Naive thymus-derived CD4-positive, alpha-beta T cell (primary cell): ENCODE data around the gene MGST1. TPM values are rescaled to one million over a fixed set of nuclear protein-coding genes. Genes with fewer than 3 reads are reported as not detected.

Experiments
- ATAC-seq: fragments of 150-1000 bp; cut with Tn5 transposase; 2 replicates; pipeline ENCODE4 v1.10.0; 2021; ENCODE audit warnings: mild to moderate bottlenecking, moderate library complexity
- CTCF ChIA-PET: fragments of 350-600 bp; sonication (Branson Sonifier 250); formaldehyde crosslinking; loops from one replicate; lab custom pipeline; 2021; ENCODE audit warnings: antibody characterized with exemption; lab: Charles Lee
- POLR2A ChIA-PET: fragments of 350-600 bp; sonication (Branson Sonifier 250); formaldehyde crosslinking; loops from one replicate; lab custom pipeline; 2021; ENCODE audit warnings: antibody characterized with exemption, inconsistent platforms; lab: Charles Lee
- DNase-seq, 9 donors: peaks; one replicate each; pipeline versions ENCODE4 v3.0.0 to v3.0.0-alpha.2; 2020 to 2022; ENCODE audit warnings: mixed read lengths in 1 of 9
- H3K27ac ChIP-seq: one replicate; pipeline ENCODE4 v1.7.0; 2013; ENCODE audit warnings: mild to moderate bottlenecking, low read depth, low read length, moderate library complexity
- H3K27me3 ChIP-seq, 2 donors: one replicate each; pipeline ENCODE4 v1.7.0; 2013; ENCODE audit warnings: low read length in 2 of 2, mild to moderate bottlenecking in 2 of 2, moderate library complexity in 2 of 2; ENCODE audit not compliant: control insufficient read depth in 2 of 2, insufficient read depth in 2 of 2
- H3K36me3 ChIP-seq, 3 experiments: 1 replicate in 2 of 3; 2 replicates in 1 of 3; pipeline ENCODE4 v1.7.0; 2013; ENCODE audit warnings: low read length in 3 of 3, mild to moderate bottlenecking in 3 of 3, moderate library complexity in 1 of 3; ENCODE audit not compliant: insufficient read depth in 3 of 3, control insufficient read depth in 2 of 3
- H3K4me1 ChIP-seq, 2 donors: one replicate each; pipeline ENCODE4 v1.7.0; 2013; ENCODE audit warnings: low read length in 2 of 2, mild to moderate bottlenecking in 2 of 2, moderate library complexity in 1 of 2; ENCODE audit not compliant: control insufficient read depth in 2 of 2, insufficient read depth in 2 of 2
- H3K4me3 ChIP-seq: 2 replicates; pipeline ENCODE4 v1.7.0; 2013; ENCODE audit warnings: mild to moderate bottlenecking, low read length
- H3K9me3 ChIP-seq, 3 experiments: 1 replicate in 2 of 3; 2 replicates in 1 of 3; pipeline ENCODE4 v1.7.0; 2013; ENCODE audit warnings: low read length in 3 of 3; ENCODE audit not compliant: control insufficient read depth in 2 of 3
- H3K27ac Mint-ChIP-seq, 9 donors: one replicate each; pipeline ENCODE4 v1.8.0; 2020 to 2022; ENCODE audit warnings: mixed read lengths in 9 of 9, mild to moderate bottlenecking in 8 of 9, moderate library complexity in 5 of 9, inconsistent platforms in 2 of 9
- H3K27me3 Mint-ChIP-seq, 5 donors: one replicate each; pipeline ENCODE4 v1.8.0; 2021 to 2022; ENCODE audit warnings: mixed read lengths in 5 of 5, mild to moderate bottlenecking in 1 of 5
- H3K36me3 Mint-ChIP-seq, 5 donors: one replicate each; pipeline ENCODE4 v1.8.0; 2020 to 2022; ENCODE audit warnings: mixed read lengths in 5 of 5, mild to moderate bottlenecking in 3 of 5, inconsistent platforms in 1 of 5
- H3K4me1 Mint-ChIP-seq, 7 donors: one replicate each; pipeline ENCODE4 v1.8.0; 2020 to 2022; ENCODE audit warnings: mixed read lengths in 7 of 7, mild to moderate bottlenecking in 3 of 7, inconsistent platforms in 1 of 7
- H3K4me3 Mint-ChIP-seq, 10 donors: one replicate each; pipeline ENCODE4 v1.8.0; 2020 to 2022; ENCODE audit warnings: mild to moderate bottlenecking in 10 of 10, mixed read lengths in 10 of 10, moderate library complexity in 6 of 10, inconsistent platforms in 2 of 10
- H3K9me3 Mint-ChIP-seq, 11 donors: one replicate each; pipeline ENCODE4 v1.8.0; 2020 to 2022; ENCODE audit warnings: mixed read lengths in 11 of 11, mild to moderate bottlenecking in 4 of 11, inconsistent platforms in 1 of 11, moderate library complexity in 1 of 11
- intact Hi-C, 2 donors: fragments of 100-400 bp; cut with micrococcal nuclease; formaldehyde crosslinking; loops; one replicate each; pipeline ENCODE4 v1.15.1; 2023
- polyA plus RNA-seq, 2 donors: library from polyadenylated mRNA; unstranded; fragments of 300-500 nt; fragmentation: Illumina TruSeq; gene quantifications; one replicate each; pipeline ENCODE4 v1.2.3, GENCODE V29; 2021
- total RNA-seq, 6 experiments: library from RNA in 5 of 6; stranded (reverse) in 5 of 6; gene quantifications; 1 replicate in 5 of 6; 2 replicates in 1 of 6; pipeline ENCODE4 v1.2.3 and lab custom pipeline; 2021 to 2026

The MGST1 gene
- total and polyA plus RNA-seq, 7 experiments from 2014 or later = 1.4 to 16.5 (median 1.4) TPM; not detected in 4

GRCh38 chr12:16310934-16311333 lies 36.5 kb upstream of the MGST1 start:
- no peak for ATAC-seq
- Mint-ChIP-seq H3K9me3 (peaks cover 2 to 38% (median 15%) of the 10 kb centered on the region in 11 donors), H3K4me1 (no peaks in the 10 kb centered on the region), H3K27ac (no peak overlapping the region), H3K36me3 (no peaks in the 10 kb centered on the region), H3K4me3 (no peak overlapping the region), H3K27me3 (no peaks in the 10 kb centered on the region)
- no peaks in the 10 kb centered on the region for H3K4me1 ChIP-seq
- no peak overlapping the region for H3K27ac ChIP-seq
- no peak overlapping the region for H3K4me3 ChIP-seq
- intact Hi-C loops = no loop called here
- ChIA-PET POLR2A (interaction anchor here (0.6 kb wide), 1 partner anchor 1611 kb away, joined by 5 read pairs; no protein-coding TSS in a partner anchor), CTCF (no interaction called here)
- peaks cover 0 to 3% (median 0%) of the 10 kb centered on the region in 3 experiments for H3K9me3 ChIP-seq
- H3K27me3 ChIP-seq = no peaks in the 10 kb centered on the region
- no peaks in the 10 kb centered on the region for H3K36me3 ChIP-seq
- no peak for DNase-seq

DNA sequence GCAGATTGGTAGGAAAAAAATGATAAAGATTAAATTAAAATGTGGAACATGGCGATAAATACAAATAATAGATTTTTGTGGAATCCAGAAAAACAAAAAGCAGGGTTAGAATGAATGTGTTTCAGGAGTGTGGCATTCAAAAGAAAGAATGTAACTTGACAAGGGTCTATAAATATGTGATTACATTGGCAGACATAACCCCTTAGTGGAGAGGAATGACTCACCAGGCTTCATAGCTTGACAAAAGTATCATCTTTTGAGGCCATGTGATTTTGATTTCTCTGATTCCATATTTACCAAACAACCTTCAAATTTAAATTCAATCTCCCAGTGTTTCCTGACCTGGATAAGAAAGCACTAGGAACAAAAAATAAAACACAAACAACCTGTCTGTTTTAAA lies 24.4 kb upstream of the MGST1 start:
- no peak overlapping the region for H3K4me3 ChIP-seq
- H3K27me3 ChIP-seq = no peaks in the 10 kb centered on the region
- Mint-ChIP-seq H3K27me3 (no peaks in the 10 kb centered on the region), H3K4me1 (no peaks in the 10 kb centered on the region), H3K27ac (no peak overlapping the region), H3K4me3 (no peak overlapping the region), H3K36me3 (peaks cover 0 to 4% (median 0%) of the 10 kb centered on the region in 5 donors), H3K9me3 (peaks cover 3 to 28% (median 12%) of the 10 kb centered on the region in 11 donors)
- ChIA-PET CTCF (no interaction called here), POLR2A (no interaction called here)
- H3K4me1 ChIP-seq = no peaks in the 10 kb centered on the region
- intact Hi-C loops = no loop called here
- no peak for ATAC-seq
- H3K27ac ChIP-seq = no peak overlapping the region
- no peaks in the 10 kb centered on the region for H3K36me3 ChIP-seq
- peaks cover 0 to 4% (median 0%) of the 10 kb centered on the region in 3 experiments for H3K9me3 ChIP-seq
- DNase-seq = no peak

DNA sequence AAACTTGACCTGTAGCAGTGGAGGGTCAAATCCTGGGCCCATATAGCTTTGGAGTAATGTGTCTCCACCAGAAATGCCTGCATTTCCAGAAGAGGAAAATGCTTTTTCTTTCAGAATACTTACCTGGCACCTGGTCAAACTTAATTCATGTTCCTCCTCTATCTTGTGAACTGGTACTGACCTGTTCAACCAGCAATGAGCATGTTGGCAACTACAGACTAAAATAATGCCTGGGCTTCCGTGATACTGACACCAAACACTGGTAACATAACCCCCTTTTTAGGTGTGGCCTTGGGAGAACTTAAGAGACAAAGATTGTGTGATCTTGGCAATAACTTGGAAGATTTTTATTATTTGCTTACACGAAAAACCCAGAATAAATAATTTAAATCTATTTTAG lies 23.8 kb upstream of the MGST1 start:
- Mint-ChIP-seq H3K27me3 (no peaks in the 10 kb centered on the region), H3K27ac (no peak overlapping the region), H3K4me1 (no peaks in the 10 kb centered on the region), H3K4me3 (no peak overlapping the region), H3K9me3 (peaks cover 6 to 34% (median 18%) of the 10 kb centered on the region in 11 donors), H3K36me3 (peaks cover 0 to 4% (median 0%) of the 10 kb centered on the region in 5 donors)
- DNase-seq = no peak
- Histone ChIP-seq H3K27ac (no peak overlapping the region), H3K36me3 (no peaks in the 10 kb centered on the region), H3K4me1 (no peaks in the 10 kb centered on the region), H3K4me3 (no peak overlapping the region), H3K9me3 (peaks cover 0 to 7% (median 0%) of the 10 kb centered on the region in 3 experiments), H3K27me3 (no peaks in the 10 kb centered on the region)
- intact Hi-C loops = no loop called here
- ChIA-PET POLR2A (no interaction called here), CTCF (no interaction called here)
- ATAC-seq = no peak

GRCh38 chr12:16324272-16324671 lies 23.2 kb upstream of the MGST1 start:
- H3K4me1 ChIP-seq = no peaks in the 10 kb centered on the region
- H3K4me3 ChIP-seq = no peak overlapping the region
- H3K9me3 ChIP-seq = peaks cover 0 to 7% (median 0%) of the 10 kb centered on the region in 3 experiments
- ATAC-seq = no peak
- no peaks in the 10 kb centered on the region for H3K4me1 Mint-ChIP-seq
- intact Hi-C loops = no loop called here
- H3K27ac ChIP-seq = no peak overlapping the region
- H3K36me3 Mint-ChIP-seq = peaks cover 0 to 4% (median 0%) of the 10 kb centered on the region in 5 donors
- no peaks in the 10 kb centered on the region for H3K27me3 Mint-ChIP-seq
- peaks cover 5 to 36% (median 18%) of the 10 kb centered on the region in 11 donors for H3K9me3 Mint-ChIP-seq
- no peak for DNase-seq
- POLR2A ChIA-PET = no interaction called here
- no peak overlapping the region for H3K4me3 Mint-ChIP-seq
- no peak overlapping the region for H3K27ac Mint-ChIP-seq
- H3K36me3 ChIP-seq = no peaks in the 10 kb centered on the region
- H3K27me3 ChIP-seq = no peaks in the 10 kb centered on the region
- CTCF ChIA-PET = no interaction called here

GRCh38 chr12:16324772-16325171 lies 22.7 kb upstream of the MGST1 start:
- DNase-seq = no peak
- no peak overlapping the region for H3K4me3 Mint-ChIP-seq
- Histone ChIP-seq H3K27me3 (no peaks in the 10 kb centered on the region), H3K27ac (no peak overlapping the region), H3K36me3 (no peaks in the 10 kb centered on the region), H3K4me3 (no peak overlapping the region), H3K4me1 (no peaks in the 10 kb centered on the region), H3K9me3 (peaks cover 0 to 7% (median 0%) of the 10 kb centered on the region in 3 experiments)
- no peaks in the 10 kb centered on the region for H3K27me3 Mint-ChIP-seq
- peaks cover 5 to 36% (median 18%) of the 10 kb centered on the region in 11 donors for H3K9me3 Mint-ChIP-seq
- H3K27ac Mint-ChIP-seq = no peak overlapping the region
- intact Hi-C loops = no loop called here
- ATAC-seq = no peak
- H3K36me3 Mint-ChIP-seq = peaks cover 0 to 4% (median 0%) of the 10 kb centered on the region in 5 donors
- ChIA-PET POLR2A (no interaction called here), CTCF (no interaction called here)
- H3K4me1 Mint-ChIP-seq = no peaks in the 10 kb centered on the region

GRCh38 chr12:16325426-16325825 lies 22.0 kb upstream of the MGST1 start:
- no peaks in the 10 kb centered on the region for H3K36me3 ChIP-seq
- DNase-seq = no peak
- Mint-ChIP-seq H3K27me3 (no peaks in the 10 kb centered on the region), H3K36me3 (peaks cover 0 to 4% (median 0%) of the 10 kb centered on the region in 5 donors), H3K27ac (no peak overlapping the region), H3K4me1 (no peaks in the 10 kb centered on the region), H3K9me3 (peaks cover 5 to 34% (median 18%) of the 10 kb centered on the region in 11 donors), H3K4me3 (no peak overlapping the region)
- ChIA-PET CTCF (no interaction called here), POLR2A (no interaction called here)
- no peaks in the 10 kb centered on the region for H3K27me3 ChIP-seq
- no peak overlapping the region for H3K4me3 ChIP-seq
- H3K9me3 ChIP-seq = peaks cover 0 to 7% (median 0%) of the 10 kb centered on the region in 3 experiments
- no peak overlapping the region for H3K27ac ChIP-seq
- no peaks in the 10 kb centered on the region for H3K4me1 ChIP-seq
- intact Hi-C loops = no loop called here
- ATAC-seq = no peak

DNA sequence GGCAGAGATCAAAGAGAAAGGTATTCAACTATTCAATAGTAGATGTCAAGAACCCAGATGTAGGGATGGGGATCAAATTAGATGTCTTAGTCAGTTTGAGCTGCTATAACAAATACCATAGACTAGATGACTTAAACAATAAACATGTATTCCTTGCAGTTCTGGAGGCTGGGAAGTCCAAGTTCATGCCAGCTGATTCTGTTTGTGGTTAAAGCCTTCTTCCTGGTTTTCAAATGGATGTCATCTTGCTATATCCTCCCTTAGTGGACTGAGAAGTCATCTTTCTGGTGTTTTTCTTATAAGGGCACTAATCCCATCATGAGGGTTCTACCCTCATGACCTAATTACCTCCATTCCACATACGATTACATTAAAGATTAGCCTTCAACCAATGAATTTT lies 19.5 kb upstream of the MGST1 start:
- Histone ChIP-seq H3K4me3 (no peak overlapping the region), H3K9me3 (peaks cover 0 to 7% (median 0%) of the 10 kb centered on the region in 3 experiments), H3K36me3 (no peaks in the 10 kb centered on the region), H3K27me3 (no peaks in the 10 kb centered on the region), H3K4me1 (no peaks in the 10 kb centered on the region), H3K27ac (no peak overlapping the region)
- intact Hi-C loops = no loop called here
- POLR2A ChIA-PET = no interaction called here
- CTCF ChIA-PET = no interaction called here
- H3K4me1 Mint-ChIP-seq = no peaks in the 10 kb centered on the region
- H3K27me3 Mint-ChIP-seq = no peaks in the 10 kb centered on the region
- H3K27ac Mint-ChIP-seq = no peak overlapping the region
- H3K4me3 Mint-ChIP-seq = no peak overlapping the region
- peaks cover 4 to 27% (median 10%) of the 10 kb centered on the region in 11 donors for H3K9me3 Mint-ChIP-seq
- DNase-seq (no peak), ATAC-seq (no peak)
- peaks cover 0 to 4% (median 0%) of the 10 kb centered on the region in 5 donors for H3K36me3 Mint-ChIP-seq
